Measurements from ENCODE around the gene MYO10. TPM values are rescaled to one million over a fixed set of nuclear protein-coding genes. Genes with fewer than 3 reads are reported as not detected.
A peak's percentile ranks its signal among the peaks of the same experiment; 100 is the strongest.

The MYO10 gene
- total and polyA plus RNA-seq, 2 experiments from 2014 or later, result 8.2 to 9.3 TPM

GRCh38 chr5:16797951-16798350, 138.1 kb downstream of the MYO10 start:
- no peaks in the 10 kb centered on the region for H3K36me3 ChIP-seq
- TF ChIP-seq CTCF (IDR thresholded peaks at IDR 0.05; ENCODE audit: low read depth, low read length), result no peak
- DNase-seq (ENCODE audit: low read depth in 1 of 2, low spot score in 1 of 2), result no peak

GRCh38 chr5:16794269-16794913, 141.7 kb downstream of the MYO10 start:
- H3K27ac ChIP-seq, result no peak overlapping the region
- no peaks in the 10 kb centered on the region for H3K36me3 ChIP-seq
- no peaks in the 10 kb centered on the region for H3K4me1 ChIP-seq (ENCODE audit: low read depth)
- H3K27me3 ChIP-seq, result no peaks in the 10 kb centered on the region
- H3K9me3 ChIP-seq (ENCODE audit: low read depth), result no peaks in the 10 kb centered on the region
- H3K4me3 ChIP-seq, result no peak overlapping the region
- TF ChIP-seq CTCF (IDR thresholded peaks at IDR 0.05; ENCODE audit: low read depth, low read length), result no peak
- no peak for DNase-seq (ENCODE audit: low read depth in 1 of 2, low spot score in 1 of 2)

More at GRCh38 chr5:16797951-16798350, 138.1 kb downstream of the MYO10 start:
- Histone ChIP-seq H3K4me1 (ENCODE audit: low read depth) (no peaks in the 10 kb centered on the region), H3K4me3 (no peak overlapping the region), H3K27me3 (no peaks in the 10 kb centered on the region), H3K9me3 (ENCODE audit: low read depth) (no peaks in the 10 kb centered on the region), H3K27ac (no peak overlapping the region)

GRCh38 chr5:16792598-16793275, 143.4 kb downstream of the MYO10 start:
- H3K4me3 ChIP-seq, result no peak overlapping the region
- no peak overlapping the region for H3K27ac ChIP-seq
- no peaks in the 10 kb centered on the region for H3K4me1 ChIP-seq (ENCODE audit: low read depth)
- no peak for DNase-seq (ENCODE audit: low read depth in 1 of 2, low spot score in 1 of 2)
- no peaks in the 10 kb centered on the region for H3K27me3 ChIP-seq
- no peak for TF ChIP-seq CTCF (IDR thresholded peaks at IDR 0.05; ENCODE audit: low read depth, low read length)
- no peaks in the 10 kb centered on the region for H3K36me3 ChIP-seq
- H3K9me3 ChIP-seq (ENCODE audit: low read depth), result no peaks in the 10 kb centered on the region

GRCh38 chr5:16791904-16792597, 144.0 kb downstream of the MYO10 start:
- no peak overlapping the region for H3K27ac ChIP-seq
- H3K4me3 ChIP-seq, result no peak overlapping the region
- H3K9me3 ChIP-seq (ENCODE audit: low read depth), result no peaks in the 10 kb centered on the region
- TF ChIP-seq CTCF (IDR thresholded peaks at IDR 0.05; ENCODE audit: low read depth, low read length), result no peak
- no peak for DNase-seq (ENCODE audit: low read depth in 1 of 2, low spot score in 1 of 2)
- no peaks in the 10 kb centered on the region for H3K36me3 ChIP-seq
- no peaks in the 10 kb centered on the region for H3K27me3 ChIP-seq
- no peaks in the 10 kb centered on the region for H3K4me1 ChIP-seq (ENCODE audit: low read depth)

- no peaks in the 10 kb centered on the region for H3K4me1 ChIP-seq (ENCODE audit: low read depth)
- no peak overlapping the region for H3K4me3 ChIP-seq
- peak; percentile 52 for TF ChIP-seq CTCF (IDR thresholded peaks at IDR 0.05; ENCODE audit: low read depth, low read length)
- H3K9me3 ChIP-seq (ENCODE audit: low read depth), result no peaks in the 10 kb centered on the region
- no peaks in the 10 kb centered on the region for H3K36me3 ChIP-seq
- peak; percentile 61 to 76 for DNase-seq (ENCODE audit: low read depth in 1 of 2, low spot score in 1 of 2)
- no peaks in the 10 kb centered on the region for H3K27me3 ChIP-seq
- no peak overlapping the region for H3K27ac ChIP-seq
Observed at GRCh38 chr5:16791036-16791705, 144.9 kb downstream of the MYO10 start.

Measured in cardiac muscle cell (in vitro differentiated cells and primary cell).